HG03103 (cell line): ENCODE results near the gene NOL4L.

ENCODE experiments used
- ATAC-seq: cut with Tn5 transposase; IDR thresholded peaks from one replicate; pipeline ENCODE4 v1.9.1; 2021; ENCODE audit warnings: low read depth; ENCODE audit not compliant: unreplicated experiment

NOL4L gene

DNA sequence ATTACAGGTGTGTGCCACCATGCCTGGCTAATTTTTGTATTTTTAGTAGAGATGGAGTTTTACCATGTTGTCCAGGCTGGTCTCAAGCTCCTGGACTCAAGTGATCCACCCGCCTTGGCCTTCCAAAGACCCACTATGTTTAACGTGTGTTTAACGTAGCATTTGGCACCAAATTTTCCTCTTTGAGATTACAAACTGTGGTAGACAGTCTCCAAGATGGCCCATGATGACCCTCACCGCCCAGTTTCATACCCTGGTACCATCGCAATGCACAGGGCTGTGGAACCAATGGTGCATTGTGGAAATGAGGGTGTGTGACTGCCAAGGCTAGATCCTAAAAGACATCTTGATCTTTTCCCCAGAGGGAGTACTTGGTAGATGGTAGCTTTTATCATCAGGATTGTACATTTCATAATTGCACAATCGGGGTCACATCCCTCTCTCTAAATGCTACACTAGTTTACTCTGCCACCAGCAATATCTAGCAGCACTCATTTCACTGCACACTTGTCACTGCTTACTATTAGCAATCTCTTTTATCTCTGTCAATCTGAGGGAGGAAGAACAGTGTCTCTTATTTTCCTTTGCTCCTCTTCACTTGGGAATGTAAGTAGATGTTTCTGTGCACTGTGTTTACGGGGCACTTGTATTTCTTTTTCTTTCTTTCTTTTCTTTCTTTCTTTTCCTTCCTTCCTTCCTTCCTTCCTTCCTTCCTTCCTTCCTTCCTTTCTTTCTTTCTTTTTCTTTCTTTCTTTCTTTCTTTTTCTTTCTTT lies 96.9 kb downstream of the NOL4L start:
- no peak for ATAC-seq

DNA sequence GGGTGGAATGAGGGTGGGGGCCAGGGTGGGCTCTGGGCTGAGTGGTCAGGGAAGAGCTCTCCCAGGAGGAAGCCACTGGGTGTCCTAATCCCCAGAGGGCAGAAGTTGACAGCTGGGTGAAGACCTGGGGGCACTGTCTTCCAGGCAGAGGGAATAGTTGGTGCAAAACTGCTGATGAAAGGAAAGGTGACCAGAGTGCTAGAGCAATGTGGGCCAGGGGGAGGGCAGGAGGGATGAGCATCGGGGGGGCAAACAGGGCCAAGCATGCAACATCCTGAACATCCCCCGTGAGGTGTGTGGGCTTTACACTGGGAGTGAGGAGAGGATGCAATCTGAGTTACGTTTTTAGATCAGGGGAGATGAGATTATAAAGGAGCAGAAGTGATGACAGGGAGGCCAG lies 97.8 kb downstream of the NOL4L start:
- ATAC-seq = no peak

DNA sequence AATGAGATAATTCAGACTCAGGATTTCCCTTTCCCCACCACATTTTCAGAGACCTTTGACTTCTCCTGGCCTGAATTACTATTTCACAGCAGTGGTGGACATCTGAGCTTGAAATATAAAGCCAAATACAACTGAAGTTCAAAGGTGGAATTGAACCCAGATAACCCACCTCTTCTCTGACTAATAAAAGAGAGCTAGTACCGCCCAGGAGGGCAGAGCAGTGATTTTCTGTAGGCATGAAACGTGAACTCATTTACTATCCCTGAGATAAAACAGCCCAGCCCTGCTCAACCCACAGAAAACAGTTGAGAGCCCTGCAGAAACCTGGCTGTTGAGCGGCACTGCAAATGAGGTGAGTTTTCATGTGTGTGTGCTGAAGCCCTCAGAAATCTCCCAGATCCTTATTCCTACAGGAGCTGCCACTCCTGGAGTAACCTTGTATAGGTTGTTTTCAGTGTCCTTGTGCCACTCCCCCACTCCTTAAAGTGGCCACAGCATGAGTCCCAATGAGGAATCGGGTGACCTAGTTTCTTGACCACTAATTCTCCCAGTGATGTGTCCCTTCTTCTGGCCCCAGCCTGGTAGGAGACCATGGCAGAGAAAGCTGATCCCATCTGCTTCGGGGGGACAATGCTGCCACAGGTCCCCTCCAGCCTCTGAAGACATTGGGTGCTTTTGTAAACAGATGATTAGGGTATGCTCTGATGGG lies 99.2 kb downstream of the NOL4L start:
- no peak for ATAC-seq

DNA sequence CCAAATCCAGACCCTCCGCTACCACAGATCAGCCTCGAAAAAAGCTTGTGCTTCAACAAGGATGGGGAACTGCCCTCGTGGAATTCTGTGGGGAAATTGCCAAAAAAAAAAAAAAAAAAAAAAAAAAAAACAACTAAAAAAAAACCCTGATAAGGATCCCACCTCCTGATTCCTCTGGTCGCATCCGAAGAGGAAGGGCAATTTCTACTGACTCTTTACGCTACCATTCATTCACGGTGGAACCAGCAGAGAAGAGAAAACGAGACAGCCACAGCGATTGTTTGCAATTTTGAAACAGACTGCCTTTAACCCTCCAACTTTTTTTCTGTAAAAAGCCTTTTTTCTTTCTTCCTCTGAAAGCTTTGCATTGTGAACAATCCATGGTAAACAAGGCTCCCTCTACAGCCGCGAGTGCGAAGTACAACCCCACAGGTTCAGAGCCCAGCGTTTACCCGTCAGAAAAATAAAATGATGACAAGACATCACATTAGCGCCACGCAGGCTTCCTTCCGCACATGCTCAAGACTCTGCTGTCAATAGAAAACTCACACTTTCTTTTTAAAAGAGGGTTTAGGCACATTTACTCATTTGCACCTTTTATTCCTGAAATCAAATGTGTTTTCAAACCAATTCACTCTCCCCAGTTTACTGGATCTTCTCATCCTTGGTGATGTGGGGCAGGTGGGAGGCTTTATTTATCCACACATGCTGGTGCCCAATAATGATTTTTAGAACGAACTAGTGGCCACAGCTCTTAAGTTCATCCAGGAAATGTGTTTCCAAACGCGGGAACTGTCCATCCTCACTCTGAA lies 100.0 kb downstream of the NOL4L start:
- no peak for ATAC-seq

DNA sequence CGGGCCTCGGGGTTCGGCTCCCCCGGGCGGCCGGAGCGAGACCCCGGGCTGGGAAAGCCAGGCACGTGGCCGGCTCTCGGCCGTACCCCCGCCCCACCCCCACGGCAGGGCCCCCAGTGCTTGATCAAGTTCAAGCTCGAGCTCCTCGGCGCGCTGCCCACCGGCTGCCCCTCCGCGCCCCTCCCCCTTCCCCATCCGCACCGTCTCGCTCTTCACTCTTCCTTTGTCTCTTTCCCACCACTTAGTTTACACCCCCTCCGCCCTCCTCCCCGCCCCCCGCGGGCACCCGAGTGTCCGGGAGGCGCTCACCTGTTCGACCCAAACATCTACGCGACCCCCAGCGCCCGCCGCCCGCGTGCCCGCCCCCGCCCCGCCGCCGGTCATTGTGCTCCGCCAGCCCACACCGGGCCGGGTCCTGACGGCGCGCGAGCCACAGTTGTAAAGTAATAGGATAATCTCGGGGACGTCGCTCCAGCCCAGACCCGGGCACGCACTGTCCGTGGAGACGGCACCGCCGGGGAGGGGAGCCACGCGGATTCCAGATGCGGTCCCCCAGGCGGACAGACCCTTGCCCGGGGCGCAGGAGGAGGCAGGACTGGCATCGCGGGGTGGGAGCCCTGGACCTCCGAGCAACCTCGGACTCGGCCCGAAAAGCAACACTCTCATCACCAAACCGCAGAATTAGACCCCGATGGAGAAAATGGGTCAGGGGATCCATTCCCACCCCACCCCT lies 100.7 kb downstream of the NOL4L start:
- no peak for ATAC-seq

DNA sequence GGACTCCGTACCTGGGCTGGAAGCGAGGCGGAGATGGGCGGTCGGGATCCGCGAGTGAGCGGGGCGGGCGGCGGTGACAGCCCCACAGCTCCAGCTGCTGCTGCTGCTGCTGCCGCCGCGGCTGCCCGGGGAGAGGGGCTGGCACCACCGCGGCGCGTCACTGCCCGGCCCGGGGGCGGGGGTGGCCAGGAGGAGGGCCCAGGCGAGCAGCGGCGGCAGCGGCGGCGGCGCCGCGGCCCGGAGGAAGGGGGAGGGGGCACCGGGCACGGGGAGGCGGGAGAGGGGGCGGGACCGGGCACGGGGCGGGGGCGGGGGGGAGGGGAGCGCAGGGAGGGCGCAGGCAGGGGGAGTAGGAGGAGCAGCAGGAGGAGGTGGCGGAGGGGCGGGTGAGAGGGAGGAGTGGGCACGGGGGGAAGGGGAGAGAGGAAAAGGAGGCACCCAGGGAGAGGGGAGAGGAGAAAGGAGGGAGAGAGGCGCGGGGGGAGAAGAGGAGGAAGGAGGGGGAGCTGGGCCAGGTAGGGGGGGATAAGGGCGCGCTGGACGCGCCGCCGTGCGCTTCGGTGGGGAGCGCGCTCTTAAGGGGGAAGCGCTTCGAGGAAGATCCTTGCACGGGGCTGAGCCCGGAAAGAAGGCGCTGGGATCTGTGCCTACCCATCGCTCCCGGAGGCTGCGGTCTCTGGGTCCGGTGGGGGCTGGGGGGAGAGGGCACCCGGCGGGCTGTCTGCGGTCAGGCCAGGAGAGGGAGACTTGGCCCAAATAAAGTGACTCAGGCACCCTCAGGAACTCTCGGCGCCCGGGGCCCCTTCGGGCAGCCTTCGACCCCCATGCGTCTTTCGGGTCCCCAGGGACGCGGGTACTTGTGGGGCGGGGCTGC lies 101.5 kb downstream of the NOL4L start:
- ATAC-seq = no peak

DNA sequence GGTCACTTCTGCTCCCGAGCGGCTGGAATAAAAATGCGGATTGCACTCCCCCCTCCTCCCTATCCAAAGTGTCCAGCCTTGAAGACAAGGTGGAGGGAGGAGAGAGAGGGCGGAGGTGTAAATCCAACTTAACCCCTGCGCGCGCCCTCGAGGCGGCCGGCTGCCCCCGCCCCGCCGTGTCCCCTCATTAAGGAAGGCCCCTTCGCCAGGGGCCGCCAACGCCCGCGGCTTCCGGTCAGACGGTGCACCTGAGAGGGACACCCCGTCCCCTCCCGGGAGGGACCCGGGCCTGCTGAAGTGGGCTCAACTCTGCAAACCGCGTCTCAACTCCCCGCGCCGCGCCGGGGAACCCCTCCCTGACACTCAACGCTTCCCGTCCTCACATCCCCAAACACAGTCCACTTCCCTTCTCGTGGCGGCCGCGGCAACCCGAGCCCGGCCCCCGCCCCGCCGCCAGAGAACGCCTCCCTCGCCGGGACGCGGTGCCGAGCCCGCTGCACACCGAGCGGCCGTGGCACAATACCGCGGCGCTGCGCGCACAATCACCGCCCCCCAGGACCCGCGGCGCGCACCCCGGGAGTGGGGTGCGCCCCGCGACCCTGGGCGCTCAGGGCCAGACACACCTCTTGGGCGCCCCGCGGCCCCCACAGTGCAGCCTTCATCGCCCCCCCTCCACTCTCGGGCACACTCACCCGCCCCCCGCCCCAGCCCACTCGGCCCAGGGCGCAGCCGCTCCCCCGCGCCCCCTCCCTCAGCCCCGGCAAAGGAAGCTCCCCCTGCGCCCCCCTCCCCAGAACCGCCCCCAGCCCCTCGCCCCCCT lies 102.5 kb downstream of the NOL4L start:
- ATAC-seq = no peak

DNA sequence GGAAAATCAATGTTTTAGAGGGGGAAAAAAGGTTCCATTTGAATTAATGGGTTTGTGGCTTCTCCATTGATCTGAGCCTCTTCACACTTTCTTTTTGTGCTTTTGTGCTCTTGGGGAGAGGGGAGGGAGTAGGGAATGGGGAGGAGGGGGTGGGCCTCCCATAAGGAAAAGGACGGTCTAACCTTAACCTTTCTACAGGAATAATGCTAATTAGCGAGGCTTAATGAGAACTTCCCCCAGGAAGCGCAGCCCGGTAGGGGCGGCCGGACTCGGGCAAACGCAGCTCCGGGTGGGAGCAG lies 103.0 kb downstream of the NOL4L start:
- no peak for ATAC-seq

DNA sequence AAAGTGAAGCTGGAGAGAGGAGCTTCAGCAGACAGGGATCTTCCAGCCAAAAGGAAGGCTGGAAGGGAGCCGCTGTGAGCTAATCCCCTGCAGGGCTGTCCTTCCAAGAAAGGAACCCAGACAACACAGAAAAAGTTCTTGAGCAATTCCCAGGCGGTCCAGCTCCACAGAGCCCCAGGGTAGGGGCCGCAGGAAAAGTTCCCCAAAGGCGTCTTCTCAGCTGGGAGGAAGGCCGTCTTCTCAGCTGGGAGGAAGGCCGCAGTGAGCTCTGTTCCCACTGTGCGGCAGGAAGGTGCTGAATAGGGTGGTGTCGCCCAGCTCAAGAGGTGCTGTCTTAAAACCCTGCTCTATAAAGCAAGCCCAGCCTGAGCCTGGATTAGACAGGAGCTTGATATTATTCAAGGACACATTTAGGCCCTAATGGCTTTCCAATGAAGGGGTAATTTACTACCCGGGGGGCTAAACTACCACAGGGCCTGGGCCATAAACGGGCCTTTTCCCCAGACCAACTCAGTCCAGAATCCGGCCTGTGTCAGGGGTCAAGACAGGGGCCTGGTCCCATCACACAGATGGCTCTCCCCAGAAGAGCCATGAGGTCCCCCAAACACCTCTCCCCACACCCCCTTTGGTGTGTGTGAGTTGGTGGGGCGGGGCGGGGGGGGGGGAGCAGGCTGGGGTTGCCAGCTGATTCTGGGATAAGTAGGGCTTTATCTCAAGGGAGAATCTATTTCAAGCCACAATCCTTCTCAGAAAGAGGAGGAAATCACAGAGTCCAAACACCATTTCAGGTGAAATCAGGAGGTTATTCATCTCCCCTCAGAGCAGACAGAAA lies 103.6 kb downstream of the NOL4L start:
- no peak for ATAC-seq

DNA sequence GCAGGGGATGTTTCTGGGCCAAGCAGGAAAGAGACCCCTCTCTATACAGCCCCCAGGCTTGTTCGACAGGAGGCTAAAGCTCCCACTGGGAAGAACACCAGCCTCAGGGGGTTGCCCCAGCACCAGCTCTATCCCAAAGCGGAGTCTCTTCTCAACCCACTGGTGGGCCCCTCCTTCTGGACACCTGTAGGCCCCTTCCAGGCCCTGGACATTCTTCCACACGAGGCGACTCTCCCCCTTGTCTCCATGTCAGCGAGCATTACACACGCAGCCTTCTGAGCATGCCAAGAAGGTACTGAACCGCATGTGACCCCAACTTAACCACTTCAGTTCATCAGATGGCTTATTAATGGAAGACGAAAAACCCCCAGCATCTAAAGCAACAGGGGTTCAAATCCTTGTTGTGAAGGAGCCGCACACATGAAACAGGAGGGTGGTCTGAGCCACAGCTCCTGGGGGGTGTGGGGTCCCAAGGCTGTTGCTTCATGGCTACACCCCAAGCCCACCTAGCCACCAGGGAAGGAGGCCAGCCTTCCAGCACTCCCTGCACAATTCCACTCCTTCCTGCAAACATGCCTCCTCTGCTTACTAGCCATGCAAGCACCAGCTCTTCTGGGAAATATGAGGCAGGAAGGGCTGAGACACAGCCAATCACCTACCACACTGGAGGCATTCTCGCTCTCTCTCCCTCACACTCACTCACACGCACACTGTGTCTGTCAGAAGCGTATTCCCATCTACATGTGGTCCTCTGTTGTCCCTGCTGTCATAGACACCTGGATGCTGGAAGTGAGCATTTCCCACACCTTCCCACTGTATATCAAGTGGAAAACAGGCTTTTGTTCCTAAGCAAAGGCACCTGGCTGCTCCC lies 104.5 kb downstream of the NOL4L start:
- ATAC-seq = no peak

DNA sequence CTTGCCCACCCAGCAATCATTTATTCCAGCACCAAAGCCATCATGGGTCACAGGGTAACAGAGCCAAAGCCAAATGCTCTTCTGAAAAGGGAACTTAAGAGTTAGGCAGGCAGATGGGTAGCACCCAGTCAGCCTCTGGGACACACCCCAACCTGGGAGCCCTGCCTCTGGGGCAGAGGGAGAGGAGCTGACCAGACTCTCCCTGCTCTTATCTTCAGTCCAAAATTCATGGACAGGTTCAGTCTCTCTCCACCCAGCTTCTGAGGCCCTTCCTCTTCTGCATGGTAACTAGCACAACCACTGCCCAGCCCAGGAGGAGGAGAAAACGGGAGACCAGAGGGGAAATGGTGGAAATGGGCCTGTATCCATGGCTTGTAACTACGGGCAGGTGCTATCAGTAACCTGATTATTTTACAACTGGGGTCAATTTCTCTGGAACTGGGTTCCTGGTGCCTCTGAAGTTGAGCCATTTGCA lies 105.4 kb downstream of the NOL4L start:
- no peak for ATAC-seq

DNA sequence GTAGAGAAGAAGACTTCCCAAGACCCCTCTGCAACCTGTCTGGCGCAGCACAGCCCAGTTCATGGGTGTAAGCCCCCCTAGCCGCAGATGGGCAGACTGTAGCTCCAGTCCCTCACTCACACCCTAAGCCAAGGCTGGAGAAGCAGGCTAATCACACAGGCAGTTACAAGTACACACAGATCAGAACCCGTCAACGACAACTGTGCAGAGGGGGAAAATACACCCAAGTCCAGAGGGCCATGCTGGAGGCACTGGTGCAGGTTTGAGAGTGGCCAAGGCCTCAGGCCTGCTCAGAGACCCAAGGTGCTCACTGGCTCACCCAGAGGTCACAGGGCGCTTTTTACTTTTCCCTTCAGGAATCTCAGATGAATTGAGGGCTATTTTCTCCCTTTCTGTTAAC lies 106.1 kb downstream of the NOL4L start:
- no peak for ATAC-seq

DNA sequence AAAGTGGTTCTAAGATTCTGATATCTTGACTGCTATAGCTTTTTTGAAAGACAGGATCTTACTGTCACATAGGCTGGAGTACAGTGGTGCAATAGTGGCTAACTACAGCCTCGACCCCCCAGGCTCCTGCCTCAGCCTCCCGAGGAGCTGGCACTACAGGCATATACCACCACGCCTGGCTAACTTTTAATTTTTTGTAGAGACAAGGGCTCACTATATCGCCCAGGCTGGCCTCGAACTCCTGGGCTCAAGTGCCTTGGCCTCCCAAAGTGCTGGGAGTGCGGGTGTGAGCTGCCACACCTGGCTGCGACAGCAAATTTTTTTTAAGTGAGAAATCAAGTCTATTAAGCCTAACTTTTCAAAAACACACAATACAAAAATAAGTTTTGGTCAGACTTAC lies 106.6 kb downstream of the NOL4L start:
- ATAC-seq = no peak

DNA sequence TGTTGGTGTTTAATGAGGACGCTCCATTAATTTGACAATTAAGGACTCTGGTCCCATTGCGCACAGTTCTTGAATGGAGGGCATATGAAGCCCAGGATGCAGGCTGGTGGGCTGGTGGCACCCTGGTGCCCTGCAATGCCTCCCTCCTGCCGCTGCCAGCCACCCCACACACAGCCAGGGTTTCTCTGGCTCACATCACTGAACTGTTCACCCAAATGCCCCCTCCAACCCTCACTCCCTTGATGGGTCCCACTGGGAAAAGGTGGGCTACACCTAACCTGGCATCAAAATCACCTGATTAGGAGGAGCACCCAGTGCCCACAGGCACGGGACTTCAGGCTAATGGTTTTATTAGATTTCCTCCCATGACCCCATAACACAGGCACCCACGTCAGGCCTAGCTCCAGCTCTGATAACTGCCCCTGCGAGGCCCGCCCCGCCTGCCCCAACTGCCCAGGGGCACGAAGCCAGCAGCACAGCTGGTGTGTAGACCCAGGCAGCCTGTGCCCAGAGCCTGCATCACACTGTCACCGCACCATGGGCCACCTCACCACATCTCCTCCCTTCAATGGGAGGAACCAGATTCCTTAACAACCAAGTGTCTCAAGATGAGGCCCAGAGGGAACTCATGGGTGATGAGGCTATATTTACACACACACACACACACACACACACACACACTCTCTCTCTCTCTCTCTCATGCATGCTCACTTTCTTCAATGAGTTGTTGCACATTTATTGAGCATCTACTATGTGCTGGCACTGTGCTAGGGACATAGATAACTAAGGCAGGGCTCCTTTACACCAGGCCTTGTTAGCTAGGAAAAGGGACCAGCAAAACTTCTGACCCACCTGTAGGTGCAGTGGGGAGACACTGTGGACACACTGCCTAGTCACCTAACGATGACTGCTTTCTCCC lies 107.3 kb downstream of the NOL4L start:
- ATAC-seq = no peak

DNA sequence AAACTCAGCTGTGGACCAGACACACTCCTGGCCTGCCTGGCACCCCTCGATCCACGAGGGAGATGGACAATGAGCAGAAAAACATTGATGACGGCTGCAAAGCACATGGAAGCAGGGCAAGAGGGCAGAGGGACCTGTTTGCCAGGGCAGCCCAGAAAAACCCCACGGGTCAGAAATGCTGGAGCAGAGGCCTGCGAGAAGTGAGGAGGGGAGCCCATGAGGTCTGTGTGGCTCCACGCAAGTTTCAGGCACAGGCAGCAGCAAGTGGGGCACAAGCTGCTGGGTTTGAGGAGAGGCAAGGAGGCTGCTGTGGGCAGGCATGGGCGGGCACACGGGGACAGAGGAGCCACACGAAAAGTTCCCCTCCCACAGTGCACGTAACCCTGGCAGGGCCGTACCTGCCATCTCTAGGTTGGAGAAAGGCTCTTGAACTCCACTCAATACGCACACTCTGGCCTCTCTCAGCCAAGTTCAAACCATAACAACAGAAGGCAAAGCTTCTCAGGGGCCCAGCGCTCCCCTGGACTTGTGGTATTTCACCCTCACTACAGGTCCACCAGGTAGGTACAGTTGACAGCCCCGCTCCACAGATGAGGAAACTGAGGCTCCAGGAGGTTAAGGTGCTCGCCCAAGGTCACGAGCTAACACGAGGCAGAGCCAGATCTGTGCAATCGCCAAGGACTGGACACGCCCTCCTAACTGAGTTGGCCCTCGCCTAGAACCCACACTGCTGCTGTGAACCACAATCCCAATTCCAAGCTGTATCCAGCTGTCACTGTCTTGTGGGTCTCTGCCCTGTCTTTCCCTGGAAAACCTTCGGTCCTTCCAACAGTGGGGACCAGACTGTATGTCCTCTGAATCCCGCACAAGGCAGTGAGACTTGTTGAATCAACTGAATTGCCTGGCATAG lies 108.2 kb downstream of the NOL4L start:
- ATAC-seq = no peak
